Stimulated activated naive CD8-positive, alpha-beta T cell treated with anti-CD3 and anti-CD28 coated beads, Interleukin-15, Interleukin-2, amounts not matched to agents 100 ng/mL and 50 ng/mL, for 24 hours (primary cell): Measurements from ENCODE around the gene MYH2.

ENCODE experiments used
- H3K27ac Mint-ChIP-seq: one replicate; pipeline ENCODE4 v1.8.0; 2021; ENCODE audit warnings: mild to moderate bottlenecking, mixed read lengths
- H3K27me3 Mint-ChIP-seq: one replicate; pipeline ENCODE4 v1.8.0; 2021; ENCODE audit warnings: mixed read lengths
- H3K36me3 Mint-ChIP-seq: one replicate; pipeline ENCODE4 v1.8.0; 2021; ENCODE audit warnings: low read depth, mixed read lengths
- H3K4me1 Mint-ChIP-seq: one replicate; pipeline ENCODE4 v1.8.0; 2021; ENCODE audit warnings: low read depth, mixed read lengths
- H3K4me3 Mint-ChIP-seq: one replicate; pipeline ENCODE4 v1.8.0; 2021; ENCODE audit warnings: mild to moderate bottlenecking, mixed read lengths
- H3K9me3 Mint-ChIP-seq: one replicate; pipeline ENCODE4 v1.8.0; 2021; ENCODE audit warnings: mixed read lengths

The MYH2 gene

DNA sequence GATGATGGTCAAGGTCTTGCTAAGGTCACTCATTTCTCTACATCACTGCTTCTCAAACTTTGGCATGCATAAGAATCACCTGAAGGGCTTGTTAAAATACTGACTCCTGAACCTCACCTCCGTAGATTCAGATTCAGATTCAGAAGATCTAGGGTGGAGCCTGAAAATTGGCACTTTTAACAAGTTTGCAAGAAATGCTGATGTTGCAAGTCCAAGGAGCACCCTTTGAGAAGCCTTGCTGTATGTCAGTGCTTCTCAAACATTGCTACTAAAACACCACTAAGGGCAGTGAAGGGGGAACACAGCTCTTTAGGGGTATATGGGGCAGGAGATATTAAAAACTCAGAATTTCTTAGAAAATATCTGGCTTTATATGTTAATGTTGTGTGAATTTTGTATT, 17.4 kb downstream of the MYH2 start:
- no peak overlapping the region for H3K27ac Mint-ChIP-seq
- no peaks in the 10 kb centered on the region for H3K36me3 Mint-ChIP-seq
- no peaks in the 10 kb centered on the region for H3K9me3 Mint-ChIP-seq
- H3K27me3 Mint-ChIP-seq = peaks cover 13% of the 10 kb centered on the region
- H3K4me1 Mint-ChIP-seq = no peaks in the 10 kb centered on the region
- no peak overlapping the region for H3K4me3 Mint-ChIP-seq

GRCh38 chr17:10527419-10527818, 22.0 kb downstream of the MYH2 start:
- Mint-ChIP-seq H3K27ac (no peak overlapping the region), H3K4me3 (no peak overlapping the region), H3K36me3 (no peaks in the 10 kb centered on the region), H3K9me3 (no peaks in the 10 kb centered on the region), H3K4me1 (no peaks in the 10 kb centered on the region), H3K27me3 (peaks cover 15% of the 10 kb centered on the region)

- Mint-ChIP-seq H3K4me3 (no peak overlapping the region), H3K27me3 (peaks cover 15% of the 10 kb centered on the region), H3K4me1 (no peaks in the 10 kb centered on the region), H3K9me3 (no peaks in the 10 kb centered on the region), H3K36me3 (no peaks in the 10 kb centered on the region), H3K27ac (no peak overlapping the region)
These were observed 22.9 kb downstream of the MYH2 start for GRCh38 chr17:10526517-10526916.

DNA sequence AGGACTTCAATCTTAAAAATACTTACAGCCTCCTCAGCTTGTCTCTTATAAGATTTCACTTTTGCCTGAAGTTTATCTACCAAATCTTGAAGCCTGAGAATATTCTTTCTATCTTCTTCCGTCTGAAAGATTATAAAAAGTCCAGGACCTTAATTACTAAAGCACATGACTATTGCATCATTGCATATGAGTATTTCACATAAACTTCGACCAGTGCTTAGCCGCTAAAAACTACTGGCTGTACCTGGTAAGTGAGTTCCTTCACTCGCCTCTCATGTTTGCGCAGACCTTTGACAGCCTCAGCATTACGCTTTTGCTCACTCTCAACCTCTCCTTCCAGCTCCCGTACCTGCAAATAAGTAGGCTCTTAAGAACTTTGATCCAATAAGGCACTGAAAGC, 26.4 kb downstream of the MYH2 start:
- no peaks in the 10 kb centered on the region for H3K4me1 Mint-ChIP-seq
- H3K27me3 Mint-ChIP-seq = peaks cover 12% of the 10 kb centered on the region
- no peaks in the 10 kb centered on the region for H3K36me3 Mint-ChIP-seq

GRCh38 chr17:10521949-10522348, 27.5 kb downstream of the MYH2 start:
- Mint-ChIP-seq H3K27me3 (peaks cover 12% of the 10 kb centered on the region), H3K36me3 (no peaks in the 10 kb centered on the region), H3K9me3 (no peaks in the 10 kb centered on the region), H3K4me1 (no peaks in the 10 kb centered on the region), H3K4me3 (no peak overlapping the region), H3K27ac (no peak overlapping the region)

More for the DNA sequence above, 26.4 kb downstream of the MYH2 start:
- no peaks in the 10 kb centered on the region for H3K9me3 Mint-ChIP-seq
- H3K27ac Mint-ChIP-seq = no peak overlapping the region
- H3K4me3 Mint-ChIP-seq = no peak overlapping the region

GRCh38 chr17:10518271-10519037, 31.0 kb downstream of the MYH2 start, which contains the start of gene MYH1:
MYH1 (minus strand) TSS chr17:10518542; CDS start chr17:10516642, 1,900 bp downstream.
- H3K36me3 Mint-ChIP-seq = no peaks in the 10 kb centered on the region

GRCh38 chr17:10516638-10517037, 32.8 kb downstream of the MYH2 start:
- Mint-ChIP-seq H3K9me3 (no peaks in the 10 kb centered on the region), H3K4me1 (no peaks in the 10 kb centered on the region), H3K27ac (no peak overlapping the region)

More at GRCh38 chr17:10518271-10519037, 31.0 kb downstream of the MYH2 start, which contains the start of gene MYH1:
- Mint-ChIP-seq H3K4me1 (no peaks in the 10 kb centered on the region), H3K9me3 (no peaks in the 10 kb centered on the region), H3K27me3 (peaks cover 6% of the 10 kb centered on the region), H3K27ac (no peak within 1 kb of the TSS), H3K4me3 (no peak within 1 kb of the TSS)

GRCh38 chr17:10516065-10516464, 33.4 kb downstream of the MYH2 start:
- no peaks in the 10 kb centered on the region for H3K36me3 Mint-ChIP-seq
- H3K9me3 Mint-ChIP-seq = no peaks in the 10 kb centered on the region
- H3K27ac Mint-ChIP-seq = no peak overlapping the region
- peaks cover 10% of the 10 kb centered on the region for H3K27me3 Mint-ChIP-seq
- H3K4me3 Mint-ChIP-seq = no peak overlapping the region
- H3K4me1 Mint-ChIP-seq = no peaks in the 10 kb centered on the region

More at GRCh38 chr17:10516638-10517037, 32.8 kb downstream of the MYH2 start:
- Mint-ChIP-seq H3K27me3 (peaks cover 6% of the 10 kb centered on the region), H3K4me3 (no peak overlapping the region), H3K36me3 (no peaks in the 10 kb centered on the region)

- Mint-ChIP-seq H3K9me3 (no peaks in the 10 kb centered on the region), H3K36me3 (no peaks in the 10 kb centered on the region), H3K27ac (no peak overlapping the region), H3K27me3 (peaks cover 15% of the 10 kb centered on the region), H3K4me1 (no peaks in the 10 kb centered on the region), H3K4me3 (no peak overlapping the region)
These were observed 36.0 kb downstream of the MYH2 start for GRCh38 chr17:10513299-10514067.

- Mint-ChIP-seq H3K36me3 (no peaks in the 10 kb centered on the region), H3K27me3 (peaks cover 15% of the 10 kb centered on the region), H3K4me3 (no peak overlapping the region), H3K27ac (no peak overlapping the region), H3K4me1 (no peaks in the 10 kb centered on the region), H3K9me3 (no peaks in the 10 kb centered on the region)
These were observed 36.6 kb downstream of the MYH2 start for GRCh38 chr17:10512856-10513255.

- Mint-ChIP-seq H3K9me3 (no peaks in the 10 kb centered on the region), H3K4me1 (no peaks in the 10 kb centered on the region), H3K4me3 (no peak overlapping the region), H3K27ac (no peak overlapping the region), H3K36me3 (no peaks in the 10 kb centered on the region), H3K27me3 (peaks cover 9% of the 10 kb centered on the region)
These were observed 49.5 kb downstream of the MYH2 start for GRCh38 chr17:10499950-10500349.

DNA sequence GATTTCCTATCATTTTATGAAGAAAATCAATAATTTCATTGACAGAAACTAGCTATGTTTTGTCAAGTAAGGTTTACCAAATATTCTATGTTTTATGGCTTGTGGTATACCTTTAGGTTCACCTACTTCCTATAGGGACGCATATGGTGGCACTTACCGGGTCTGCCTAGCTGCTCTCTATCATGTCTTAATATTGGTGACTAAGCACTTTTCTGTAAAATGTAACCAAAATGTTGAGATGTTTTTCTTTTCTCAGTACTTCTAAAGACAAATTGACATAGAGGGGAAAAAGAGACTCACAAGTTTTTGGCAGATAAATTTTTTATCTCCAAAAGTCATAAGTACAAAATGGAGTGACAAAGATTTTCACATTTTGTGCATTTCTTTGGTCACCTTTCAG, 57.5 kb downstream of the MYH2 start:
- Mint-ChIP-seq H3K27me3 (peaks cover 3% of the 10 kb centered on the region), H3K27ac (no peak overlapping the region), H3K4me1 (no peaks in the 10 kb centered on the region), H3K36me3 (no peaks in the 10 kb centered on the region), H3K9me3 (peaks cover 33% of the 10 kb centered on the region), H3K4me3 (no peak overlapping the region)

- H3K4me3 Mint-ChIP-seq = no peak overlapping the region
- H3K27ac Mint-ChIP-seq = no peak overlapping the region
- H3K4me1 Mint-ChIP-seq = no peaks in the 10 kb centered on the region
- H3K9me3 Mint-ChIP-seq = peaks cover 21% of the 10 kb centered on the region
- H3K36me3 Mint-ChIP-seq = no peaks in the 10 kb centered on the region
- no peaks in the 10 kb centered on the region for H3K27me3 Mint-ChIP-seq
These were observed 67.2 kb downstream of the MYH2 start for GRCh38 chr17:10482252-10482651.

- Mint-ChIP-seq H3K9me3 (no peaks in the 10 kb centered on the region), H3K4me3 (no peak overlapping the region), H3K36me3 (no peaks in the 10 kb centered on the region), H3K27me3 (no peaks in the 10 kb centered on the region), H3K27ac (no peak overlapping the region), H3K4me1 (no peaks in the 10 kb centered on the region)
These were observed 71.8 kb downstream of the MYH2 start for GRCh38 chr17:10477701-10478100.

DNA sequence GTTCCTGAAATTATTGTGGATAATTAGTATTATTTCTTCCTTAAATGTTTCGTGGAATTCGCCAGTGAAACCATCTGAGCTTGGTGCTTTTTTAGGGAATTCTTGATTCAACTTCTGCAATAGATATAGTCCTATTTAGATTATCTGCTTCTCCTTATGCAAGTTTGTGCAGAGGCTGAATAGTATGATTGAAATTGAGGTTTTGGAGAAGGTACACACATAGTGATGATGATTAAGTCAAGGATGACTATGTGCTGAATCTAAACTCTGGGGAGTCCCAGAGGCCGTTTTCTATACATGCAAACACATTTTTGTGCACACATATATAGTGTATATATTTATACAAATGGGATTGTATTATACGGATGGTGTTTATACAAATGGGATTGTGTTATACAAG, 74.9 kb downstream of the MYH2 start:
- Mint-ChIP-seq H3K9me3 (no peaks in the 10 kb centered on the region), H3K27me3 (peaks cover 5% of the 10 kb centered on the region), H3K4me3 (no peak overlapping the region), H3K4me1 (no peaks in the 10 kb centered on the region), H3K36me3 (no peaks in the 10 kb centered on the region), H3K27ac (no peak overlapping the region)
